Inflammatory macrophage treated with lipopolysaccharide for 1 hour (primary cell): ENCODE measurements around the gene FASN.

Experiments used
- DNase-seq, 2 donors: peaks; one replicate each; pipeline ENCODE4 v3.0.0-alpha.2; 2020 to 2022

The FASN gene

GRCh38 chr17:82086941-82087906 lies 10.8 kb downstream of the FASN start:
- DNase-seq, result no peak

GRCh38 chr17:82085931-82086764 lies 11.9 kb downstream of the FASN start:
- no peak for DNase-seq

GRCh38 chr17:82085031-82085861 lies 12.8 kb downstream of the FASN start:
- no peak for DNase-seq

- no peak for DNase-seq
Measured at GRCh38 chr17:82084373-82085030, 13.5 kb downstream of the FASN start.

GRCh38 chr17:82083533-82084359 lies 14.3 kb downstream of the FASN start:
- no peak for DNase-seq

GRCh38 chr17:82083009-82083408 lies 15.0 kb downstream of the FASN start:
- no peak for DNase-seq

GRCh38 chr17:82082456-82082855 lies 15.6 kb downstream of the FASN start:
- DNase-seq, result no peak

- no peak for DNase-seq
Measured at GRCh38 chr17:82081966-82082365, 16.1 kb downstream of the FASN start.

GRCh38 chr17:82081546-82081945 lies 16.5 kb downstream of the FASN start:
- no peak for DNase-seq

- DNase-seq, result no peak
Measured at GRCh38 chr17:82080789-82081464, 17.1 kb downstream of the FASN start.

GRCh38 chr17:82080048-82080788 lies 17.8 kb downstream of the FASN start:
- no peak for DNase-seq

- DNase-seq, result no peak
Measured at GRCh38 chr17:82079001-82079677, 18.9 kb downstream of the FASN start.

- DNase-seq, result no peak
Measured at GRCh38 chr17:82078433-82078832, 19.6 kb downstream of the FASN start.

- no peak for DNase-seq
Measured at GRCh38 chr17:82077617-82078358, 20.2 kb downstream of the FASN start.

- no peak for DNase-seq
Measured at GRCh38 chr17:82076785-82077591, 21.0 kb downstream of the FASN start.

GRCh38 chr17:82076018-82076784 lies 21.8 kb downstream of the FASN start:
- DNase-seq, result no peak

GRCh38 chr17:82073446-82073845 lies 24.6 kb downstream of the FASN start:
- DNase-seq, result no peak
